Activated CD4-positive, alpha-beta T cell treated with anti-CD3 and anti-CD28 coated beads for 36 hours (primary cell): ENCODE results near the gene CHI3L2. TPM values are rescaled to one million over a fixed set of nuclear protein-coding genes. Genes with fewer than 3 reads are reported as not detected.

ENCODE experiments used
- ATAC-seq: fragments of 200-7000 bp; cut with Tn5 transposase; one replicate; pipeline ENCODE4 v1.10.0; 2021; ENCODE audit warnings: mild to moderate bottlenecking, moderate library complexity
- CTCF ChIA-PET: fragments of 350-600 bp; sonication (Branson Sonifier 250); formaldehyde crosslinking; loops from one replicate; lab custom pipeline; 2021; ENCODE audit warnings: antibody characterized with exemption; lab: Charles Lee
- POLR2A ChIA-PET: fragments of 350-600 bp; sonication (Branson Sonifier 250); formaldehyde crosslinking; loops from one replicate; lab custom pipeline; 2021; ENCODE audit warnings: antibody characterized with exemption, inconsistent platforms; lab: Charles Lee
- DNase-seq: peaks from one replicate; pipeline ENCODE4 v3.0.0-alpha.2; 2020
- H3K27ac Mint-ChIP-seq: one replicate; pipeline ENCODE4 v1.8.0; 2021; ENCODE audit warnings: mixed read lengths
- H3K27me3 Mint-ChIP-seq: one replicate; pipeline ENCODE4 v1.8.0; 2021; ENCODE audit warnings: mixed read lengths
- H3K36me3 Mint-ChIP-seq: one replicate; pipeline ENCODE4 v1.8.0; 2021; ENCODE audit warnings: low read depth, mixed read lengths
- H3K4me1 Mint-ChIP-seq: one replicate; pipeline ENCODE4 v1.8.0; 2021; ENCODE audit warnings: mixed read lengths
- H3K4me3 Mint-ChIP-seq: one replicate; pipeline ENCODE4 v1.8.0; 2021; ENCODE audit warnings: mild to moderate bottlenecking, moderate library complexity, mixed read lengths
- H3K9me3 Mint-ChIP-seq: one replicate; pipeline ENCODE4 v1.8.0; 2021; ENCODE audit warnings: low read depth, mixed read lengths
- intact Hi-C, 2 experiments: fragments of 100-400 bp; cut with DNase I in 1 of 2; cut with micrococcal nuclease in 1 of 2; formaldehyde crosslinking; loops; one replicate each; pipeline versions ENCODE4 v1.14.2 to v1.15.1; 2022 to 2024; cut with DNase I, micrococcal nuclease
- total RNA-seq, 2 experiments: library from RNA; stranded (reverse); gene quantifications; one replicate each; pipeline ENCODE4 v1.2.3, GENCODE V29; 2021

The CHI3L2 gene
- total RNA-seq, 2 experiments from 2014 or later: 12.7 TPM

GRCh38 chr1:111247125-111247838, 19.8 kb downstream of the CHI3L2 start:
- DNase-seq: no peak
- Mint-ChIP-seq H3K9me3 (no peaks in the 10 kb centered on the region), H3K27me3 (no peaks in the 10 kb centered on the region), H3K27ac (no peak overlapping the region), H3K36me3 (no peaks in the 10 kb centered on the region), H3K4me3 (no peak overlapping the region), H3K4me1 (peaks cover 13% of the 10 kb centered on the region)
- ChIA-PET POLR2A (no interaction called here), CTCF (interaction anchor here (0.8 kb wide), 1 partner anchor 25 kb away, joined by 3 read pairs; no protein-coding TSS in a partner anchor)
- ATAC-seq: no peak
- intact Hi-C loops: no loop called here

GRCh38 chr1:111249960-111250359, 22.4 kb downstream of the CHI3L2 start:
- no peaks in the 10 kb centered on the region for H3K36me3 Mint-ChIP-seq
- H3K27me3 Mint-ChIP-seq: no peaks in the 10 kb centered on the region
- ChIA-PET CTCF (interaction anchor here (0.6 to 1.7 kb wide), 3 partner anchors 8 to 314 kb away, joined by 3 to 5 read pairs (median 3); no protein-coding TSS in a partner anchor), POLR2A (interaction anchor here (0.6 kb wide), 1 partner anchor 13 kb away, joined by 3 read pairs; no protein-coding TSS in a partner anchor)
- no peaks in the 10 kb centered on the region for H3K9me3 Mint-ChIP-seq
- H3K4me3 Mint-ChIP-seq: no peak overlapping the region
- DNase-seq (no peak), ATAC-seq (no peak)
- H3K27ac Mint-ChIP-seq: no peak overlapping the region
- intact Hi-C loops: no loop called here
- peaks cover 16% of the 10 kb centered on the region for H3K4me1 Mint-ChIP-seq

GRCh38 chr1:111251570-111251969, 24.1 kb downstream of the CHI3L2 start:
- Mint-ChIP-seq H3K27ac (peak overlapping the region; percentile 23), H3K27me3 (no peaks in the 10 kb centered on the region), H3K9me3 (no peaks in the 10 kb centered on the region), H3K4me3 (no peak overlapping the region), H3K36me3 (no peaks in the 10 kb centered on the region), H3K4me1 (peaks cover 16% of the 10 kb centered on the region)
- DNase-seq (no peak), ATAC-seq (peak; percentile 58)
- intact Hi-C loops: no loop called here
- ChIA-PET POLR2A (no interaction called here), CTCF (interaction anchor here (0.8 to 1.4 kb wide), 3 partner anchors 11 to 151 kb away, joined by 3 to 5 read pairs (median 4); no protein-coding TSS in a partner anchor)

GRCh38 chr1:111252786-111253185, 25.3 kb downstream of the CHI3L2 start:
- POLR2A ChIA-PET: no interaction called here

GRCh38 chr1:111253876-111254275, 26.4 kb downstream of the CHI3L2 start:
- Mint-ChIP-seq H3K4me3 (no peak overlapping the region), H3K27me3 (no peaks in the 10 kb centered on the region), H3K9me3 (no peaks in the 10 kb centered on the region), H3K4me1 (peaks cover 16% of the 10 kb centered on the region), H3K27ac (no peak overlapping the region), H3K36me3 (no peaks in the 10 kb centered on the region)
- DNase-seq: no peak
- POLR2A ChIA-PET: no interaction called here
- CTCF ChIA-PET: interaction anchor here (0.6 to 1.2 kb wide), 4 partner anchors 19 to 223 kb away, joined by 3 to 6 read pairs (median 3); no protein-coding TSS in a partner anchor
- ATAC-seq: no peak
- intact Hi-C loops: no loop called here

More at GRCh38 chr1:111252786-111253185, 25.3 kb downstream of the CHI3L2 start:
- Mint-ChIP-seq H3K9me3 (no peaks in the 10 kb centered on the region), H3K36me3 (no peaks in the 10 kb centered on the region), H3K27ac (no peak overlapping the region), H3K4me3 (no peak overlapping the region), H3K27me3 (no peaks in the 10 kb centered on the region), H3K4me1 (peaks cover 16% of the 10 kb centered on the region)
- CTCF ChIA-PET: interaction anchor here (1.2 to 1.4 kb wide), 2 partner anchors 13 to 21 kb away, joined by 3 to 6 read pairs; no protein-coding TSS in a partner anchor
- intact Hi-C loops: no loop called here
- no peak for DNase-seq
- ATAC-seq: no peak

- Mint-ChIP-seq H3K4me3 (no peak overlapping the region), H3K27me3 (no peaks in the 10 kb centered on the region)
These were observed 29.6 kb downstream of the CHI3L2 start for GRCh38 chr1:111256988-111257658.

GRCh38 chr1:111267801-111268508, 40.4 kb downstream of the CHI3L2 start:
- Mint-ChIP-seq H3K4me3 (no peak overlapping the region), H3K27me3 (peaks cover 29% of the 10 kb centered on the region), H3K36me3 (peaks cover 4% of the 10 kb centered on the region), H3K9me3 (peaks cover 8% of the 10 kb centered on the region), H3K4me1 (peaks cover 11% of the 10 kb centered on the region), H3K27ac (no peak overlapping the region)
- no peak for DNase-seq
- POLR2A ChIA-PET: no interaction called here
- ATAC-seq: no peak
- intact Hi-C loops: no loop called here
- CTCF ChIA-PET: interaction anchor here (0.6 kb wide), 1 partner anchor 43 kb away, joined by 3 read pairs; no protein-coding TSS in a partner anchor

More at GRCh38 chr1:111256988-111257658, 29.6 kb downstream of the CHI3L2 start:
- ATAC-seq (no peak), DNase-seq (no peak)
- intact Hi-C loops: no loop called here
- H3K27ac Mint-ChIP-seq: no peak overlapping the region
- H3K4me1 Mint-ChIP-seq: peaks cover 5% of the 10 kb centered on the region
- peaks cover 3% of the 10 kb centered on the region for H3K9me3 Mint-ChIP-seq
- H3K36me3 Mint-ChIP-seq: no peaks in the 10 kb centered on the region
- ChIA-PET CTCF (interaction anchor here (0.6 to 1.2 kb wide), 2 partner anchors 143 to 319 kb away, joined by 4 to 6 read pairs; no protein-coding TSS in a partner anchor), POLR2A (no interaction called here)

- CTCF ChIA-PET: interaction anchor here (1.7 kb wide), 1 partner anchor 34 kb away, joined by 3 read pairs; no protein-coding TSS in a partner anchor
- intact Hi-C loops: no loop called here
- H3K4me3 Mint-ChIP-seq: no peak overlapping the region
These were observed 42.4 kb downstream of the CHI3L2 start for GRCh38 chr1:111269825-111270406.

GRCh38 chr1:111270771-111271463, 43.4 kb downstream of the CHI3L2 start:
- peaks cover 29% of the 10 kb centered on the region for H3K27me3 Mint-ChIP-seq
- POLR2A ChIA-PET: no interaction called here
- peaks cover 1% of the 10 kb centered on the region for H3K36me3 Mint-ChIP-seq

More at GRCh38 chr1:111269825-111270406, 42.4 kb downstream of the CHI3L2 start:
- peaks cover 19% of the 10 kb centered on the region for H3K4me1 Mint-ChIP-seq
- no peak for ATAC-seq
- H3K27me3 Mint-ChIP-seq: peaks cover 29% of the 10 kb centered on the region
- H3K27ac Mint-ChIP-seq: no peak overlapping the region
- H3K36me3 Mint-ChIP-seq: peaks cover 4% of the 10 kb centered on the region
- POLR2A ChIA-PET: no interaction called here
- no peak for DNase-seq
- H3K9me3 Mint-ChIP-seq: peaks cover 8% of the 10 kb centered on the region

GRCh38 chr1:111271464-111271801, 43.9 kb downstream of the CHI3L2 start:
- Mint-ChIP-seq H3K27ac (no peak overlapping the region), H3K36me3 (peaks cover 1% of the 10 kb centered on the region), H3K4me3 (peak overlapping the region; percentile 46), H3K9me3 (peaks cover 4% of the 10 kb centered on the region), H3K4me1 (peaks cover 32% of the 10 kb centered on the region), H3K27me3 (peaks cover 29% of the 10 kb centered on the region)
- DNase-seq (peak; percentile 8), ATAC-seq (no peak)
- ChIA-PET CTCF (interaction anchor here (0.6 to 1.7 kb wide), 5 partner anchors 8 to 108 kb away, joined by 3 read pairs; no protein-coding TSS in a partner anchor), POLR2A (interaction anchor here (0.7 kb wide), 1 partner anchor 152 kb away, joined by 5 read pairs; no protein-coding TSS in a partner anchor)
- intact Hi-C loops: no loop called here

More at GRCh38 chr1:111270771-111271463, 43.4 kb downstream of the CHI3L2 start:
- H3K27ac Mint-ChIP-seq: no peak overlapping the region
- peak overlapping the region; percentile 46 for H3K4me3 Mint-ChIP-seq
- CTCF ChIA-PET: interaction anchor here (0.7 to 1.7 kb wide), 4 partner anchors 9 to 33 kb away, joined by 3 read pairs; no protein-coding TSS in a partner anchor
- intact Hi-C loops: no loop called here
- H3K4me1 Mint-ChIP-seq: peaks cover 28% of the 10 kb centered on the region
- peaks cover 3% of the 10 kb centered on the region for H3K9me3 Mint-ChIP-seq
- DNase-seq (peak; percentile 20), ATAC-seq (no peak)
